ENCODE data around the gene MCM8.
A peak's percentile ranks its signal among the peaks of the same experiment; 100 is the strongest.

Gene MCM8

DNA sequence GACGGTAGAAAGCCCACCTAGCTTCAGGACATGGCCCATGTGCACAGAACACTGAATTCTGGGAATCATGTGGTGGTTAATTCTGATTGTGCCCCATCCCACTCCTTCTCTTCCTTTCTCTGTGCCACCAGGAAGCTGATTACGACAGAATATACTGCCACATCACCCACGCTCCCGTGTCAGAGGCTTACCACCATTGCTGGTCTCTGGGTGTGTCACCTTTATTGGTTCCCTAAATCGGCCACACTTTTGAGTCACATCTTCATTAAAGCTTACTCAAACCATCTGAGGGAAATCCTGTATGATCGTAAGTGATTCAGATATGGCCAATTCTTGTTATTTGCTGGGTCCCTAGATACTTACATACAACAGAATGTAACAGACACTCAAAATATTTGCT, 3.2 kb upstream of the MCM8 start:
- DNase-seq = no peak

DNA sequence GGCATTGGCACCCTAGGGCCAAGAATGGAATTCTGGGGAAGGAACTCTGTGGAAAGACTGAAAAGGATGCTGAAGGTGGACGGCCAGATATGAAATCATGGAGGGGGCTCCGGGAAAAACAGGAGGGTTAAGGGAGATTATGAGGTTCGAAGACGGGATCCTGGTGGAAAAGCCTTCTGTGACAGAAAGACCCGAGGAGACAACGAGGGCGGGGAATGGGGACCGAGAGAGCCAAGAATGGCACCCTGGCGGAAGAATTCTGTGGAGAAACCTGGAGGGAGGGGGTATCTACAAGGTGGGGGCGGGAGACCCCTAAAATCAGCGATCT, 545 bp upstream of the MCM8 start:
- DNase-seq = no peak

DNA sequence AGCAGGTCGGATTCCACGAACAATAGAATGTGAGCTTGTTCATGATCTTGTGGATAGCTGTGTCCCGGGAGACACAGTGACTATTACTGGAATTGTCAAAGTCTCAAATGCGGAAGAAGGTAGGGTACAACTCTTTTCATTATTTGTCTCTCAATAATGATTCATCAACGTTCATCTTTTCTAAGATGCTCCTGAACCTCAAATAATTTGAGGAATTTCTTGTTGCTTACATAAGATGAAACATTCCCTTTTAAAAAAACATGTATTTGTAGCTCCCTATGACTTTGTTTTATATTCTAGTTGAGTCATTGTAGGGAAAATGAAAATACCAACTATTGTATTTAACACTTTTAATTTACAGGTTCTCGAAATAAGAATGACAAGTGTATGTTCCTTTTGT, 17.0 kb downstream of the MCM8 start:
- no peak for DNase-seq

DNA sequence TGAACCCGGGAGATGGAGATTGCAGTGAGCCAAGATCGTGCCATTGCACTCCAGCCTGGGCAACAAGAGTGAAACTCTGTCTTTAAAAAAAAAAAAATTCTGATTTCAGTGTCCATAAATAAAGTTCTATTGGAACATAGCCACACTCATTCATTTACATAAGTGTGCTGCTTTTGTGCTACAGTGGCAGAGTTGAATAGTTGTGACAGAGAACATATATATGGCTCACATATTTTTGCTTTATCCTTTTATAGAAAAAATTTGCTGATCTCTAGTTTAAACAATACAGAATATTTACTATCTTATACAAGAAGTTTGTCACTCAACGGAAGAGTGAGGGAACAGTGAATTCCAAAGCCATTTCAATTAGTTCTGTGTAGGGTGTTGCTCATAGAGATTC, 18.0 kb downstream of the MCM8 start:
- DNase-seq = no peak

DNA sequence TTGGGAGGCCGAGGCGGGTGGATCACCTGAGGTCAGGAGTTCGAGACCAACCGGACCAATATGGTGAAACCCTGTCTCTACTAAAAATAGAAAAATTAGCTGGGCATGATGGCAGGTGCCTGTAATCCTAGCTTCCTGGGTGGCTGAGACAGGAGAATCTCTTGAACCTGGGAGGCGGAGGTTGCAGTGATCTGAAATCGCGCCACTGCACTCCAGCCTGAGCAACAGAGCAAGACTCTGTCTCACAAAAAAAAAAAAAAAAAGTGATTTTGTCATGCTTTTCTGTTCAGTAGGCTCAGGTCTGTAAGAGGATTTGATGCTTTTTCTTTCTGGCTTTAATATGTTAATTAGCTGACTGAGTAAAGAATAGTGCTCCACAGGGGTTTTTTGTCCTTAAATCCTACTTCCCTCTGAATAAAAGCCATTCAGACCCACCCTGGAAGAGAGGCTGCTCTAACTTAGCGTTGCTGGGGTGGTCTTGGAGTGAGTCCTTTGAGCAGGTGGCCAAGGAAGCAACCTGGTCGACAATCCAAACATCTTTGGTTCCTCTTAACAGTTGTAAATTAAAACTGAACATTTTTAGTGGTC, 19.0 kb downstream of the MCM8 start:
- no peak for DNase-seq

DNA sequence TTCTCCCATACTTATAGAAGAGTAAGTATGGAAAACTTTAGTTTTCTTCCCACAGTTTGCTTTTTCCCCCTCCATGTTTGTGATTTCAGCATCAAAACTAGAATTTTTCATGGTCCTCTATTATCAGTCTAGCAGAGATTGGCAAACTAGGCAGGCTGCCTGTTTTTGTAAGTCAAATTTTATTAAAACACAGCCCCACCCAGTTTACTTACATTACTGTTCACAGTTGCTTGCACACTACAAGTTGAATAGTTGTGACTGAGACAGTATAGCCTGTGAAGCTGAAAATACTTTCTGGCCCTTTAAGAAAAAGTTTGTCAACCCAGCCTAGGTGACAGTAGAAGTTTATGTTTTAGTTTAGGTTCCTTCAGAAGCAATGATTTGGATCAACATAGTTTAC, 19.5 kb downstream of the MCM8 start:
- DNase-seq = no peak

DNA sequence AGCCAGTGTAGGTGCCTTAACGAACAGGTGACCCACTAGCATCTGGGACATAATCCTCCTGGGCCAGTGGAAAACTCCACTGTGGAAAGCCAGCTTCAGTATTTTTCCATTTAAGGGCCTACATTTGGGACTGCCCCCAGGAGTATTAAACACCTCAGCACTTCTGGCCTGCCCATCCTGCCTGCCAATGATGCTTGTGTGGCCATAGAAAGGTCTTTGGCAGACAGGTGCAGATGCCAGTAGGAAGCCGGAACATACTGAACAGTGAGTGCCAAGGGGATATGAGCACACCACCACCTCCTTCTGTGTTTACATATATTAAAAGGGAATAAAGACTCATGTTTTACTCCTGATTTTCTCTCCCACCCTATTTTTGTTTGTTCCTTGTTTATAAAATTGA, 19.9 kb downstream of the MCM8 start:
- DNase-seq = peak; percentile 82 to 83

DNA sequence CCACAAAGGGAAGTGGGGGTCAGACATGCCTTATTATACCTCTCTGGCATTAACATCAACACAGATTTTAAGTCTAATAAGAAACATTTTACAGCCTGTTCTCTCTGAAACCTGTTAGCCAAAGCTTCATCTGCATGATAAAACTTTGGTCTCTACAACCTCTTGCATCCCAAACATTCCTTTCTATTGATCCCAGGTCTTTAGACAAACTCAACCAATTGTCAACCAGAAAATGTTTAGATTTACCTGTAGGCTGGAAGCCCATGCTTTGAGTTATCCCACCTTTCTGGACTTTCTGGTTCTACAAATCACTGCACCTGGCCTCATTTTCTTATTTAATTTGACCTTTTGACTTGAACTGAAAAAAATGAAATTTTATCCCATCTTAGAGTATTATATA, 20.8 kb downstream of the MCM8 start:
- DNase-seq = no peak

DNA sequence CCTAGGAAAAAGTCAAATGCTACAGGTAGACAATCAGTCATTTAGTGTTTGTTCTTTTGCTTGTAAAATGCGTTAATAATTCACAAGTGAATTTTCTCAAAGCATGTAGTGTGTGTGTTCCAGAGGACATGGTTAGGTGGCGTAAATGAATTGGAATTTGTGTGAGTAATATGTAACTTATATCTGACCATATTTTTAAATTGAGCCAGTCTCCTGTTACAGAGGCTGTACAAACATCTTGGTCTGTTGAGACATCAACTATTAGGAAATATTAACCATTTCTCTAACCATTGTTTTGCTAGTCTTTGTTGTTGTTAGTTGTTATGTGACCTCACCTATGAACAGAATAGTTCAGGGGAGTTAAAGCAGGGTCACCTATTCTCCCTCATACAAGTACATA, 22.7 kb downstream of the MCM8 start:
- no peak for DNase-seq

DNA sequence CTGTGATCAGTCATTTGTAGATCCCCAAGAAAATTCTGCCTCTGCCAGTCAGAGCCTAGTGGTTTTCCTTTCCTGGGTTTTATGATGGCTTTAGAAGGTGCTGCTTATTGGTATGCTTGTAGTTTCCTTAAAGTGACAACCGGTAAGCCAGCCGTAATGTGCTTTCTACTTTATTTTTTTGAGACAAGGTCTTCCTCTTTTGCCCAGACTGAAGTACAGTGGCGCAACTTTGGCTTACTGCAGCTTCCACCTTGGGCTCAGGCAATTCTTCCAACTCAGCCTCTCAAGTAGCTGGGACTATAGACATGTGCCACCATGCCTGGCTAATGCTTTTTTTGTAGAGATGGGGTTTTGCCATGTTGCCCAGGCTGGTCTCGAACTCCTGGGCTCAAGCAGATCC, 23.5 kb downstream of the MCM8 start:
- DNase-seq = no peak

DNA sequence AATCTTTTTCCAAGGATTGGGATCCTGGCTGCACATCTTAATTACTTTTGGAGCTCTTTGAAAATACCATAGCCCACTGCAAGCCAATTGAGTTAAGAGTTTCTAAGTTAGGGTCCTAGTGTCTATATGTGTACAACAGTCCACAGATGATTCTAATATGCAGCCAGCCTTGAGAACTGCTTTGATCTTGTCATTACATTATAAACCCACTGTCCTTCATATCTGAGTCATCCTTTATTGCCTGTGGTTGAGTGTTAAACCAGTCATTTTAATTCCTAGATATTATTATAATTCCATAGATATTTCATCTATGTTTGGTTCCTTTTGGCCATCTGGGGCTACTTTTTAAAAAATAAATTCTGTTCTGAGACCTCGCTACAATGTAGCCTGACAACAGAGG, 24.1 kb downstream of the MCM8 start:
- no peak for DNase-seq

DNA sequence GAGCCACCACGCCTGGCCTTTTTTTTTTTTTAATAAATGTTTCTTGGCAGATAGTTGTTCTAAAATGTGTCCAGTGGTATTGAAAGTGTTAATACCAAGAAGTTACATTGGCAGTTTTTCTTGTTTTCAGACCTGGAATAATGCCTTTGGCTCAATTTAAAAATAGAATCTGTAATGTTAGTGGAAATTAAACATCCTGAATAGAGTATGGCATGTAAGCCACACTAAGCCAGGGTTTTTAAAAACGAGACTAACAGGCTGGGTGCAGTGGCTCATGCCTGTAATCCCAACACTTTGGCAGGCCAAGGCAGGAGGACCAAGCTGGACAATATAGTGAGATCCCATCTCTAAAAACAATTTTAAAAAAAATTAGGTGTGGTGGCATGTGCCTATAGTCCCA, 25.3 kb downstream of the MCM8 start:
- no peak for DNase-seq

DNA sequence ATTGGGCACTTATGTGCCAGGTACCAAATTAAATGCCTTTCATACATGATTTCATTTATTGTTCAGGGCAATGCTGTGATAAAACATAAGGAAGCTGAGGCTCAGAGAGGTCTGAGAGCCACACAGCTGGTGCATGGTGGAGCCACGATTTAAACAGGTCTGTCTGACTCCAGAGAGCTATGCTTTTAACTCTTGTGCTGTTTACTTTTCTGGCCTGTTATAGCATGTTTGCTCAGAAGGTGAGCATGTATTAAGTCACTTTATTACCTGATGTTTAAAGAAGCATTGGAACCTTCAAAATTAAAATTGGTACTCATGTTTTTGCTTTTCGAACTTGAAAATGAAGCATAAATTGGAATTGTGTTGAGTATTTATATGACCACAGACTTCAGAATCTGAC, 26.8 kb downstream of the MCM8 start:
- DNase-seq = no peak

DNA sequence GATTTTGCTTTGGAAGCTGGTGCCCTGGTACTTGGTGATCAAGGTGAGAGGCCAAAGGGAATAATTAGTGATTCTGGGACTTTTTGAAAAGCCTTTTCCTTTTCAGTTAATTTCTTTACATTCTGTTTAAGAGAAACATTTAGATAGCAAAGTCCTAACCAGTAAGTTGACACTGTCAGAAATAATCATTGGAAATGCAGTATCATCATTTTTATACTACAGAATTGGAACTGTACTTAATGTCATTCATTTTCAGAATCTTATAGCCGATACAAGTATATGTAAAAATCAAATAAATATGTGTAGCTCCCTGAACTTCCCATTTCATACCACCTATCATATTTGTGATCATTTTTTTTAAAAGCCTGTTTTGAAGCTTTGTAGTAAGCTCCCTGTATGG, 27.5 kb downstream of the MCM8 start:
- DNase-seq = no peak

DNA sequence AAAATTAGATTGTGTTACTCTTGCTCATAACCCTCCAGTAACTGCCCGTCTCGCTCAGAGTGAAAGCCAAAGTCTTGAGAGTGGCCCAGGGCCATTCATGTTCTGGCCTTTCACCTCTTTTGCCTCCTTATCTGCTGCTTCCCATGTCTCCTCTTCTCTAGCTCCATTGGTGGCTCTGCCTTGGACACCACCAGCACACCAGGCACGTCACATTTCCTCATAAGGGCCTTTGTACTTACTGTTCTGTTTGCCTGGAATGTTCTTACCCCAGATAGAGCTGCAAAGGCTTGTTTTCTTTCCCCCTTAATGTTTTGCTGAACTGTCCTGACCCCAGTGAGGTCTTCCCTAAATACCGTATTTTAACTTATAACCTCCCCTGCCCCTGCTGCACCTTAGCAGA, 29.3 kb downstream of the MCM8 start:
- DNase-seq = no peak

DNA sequence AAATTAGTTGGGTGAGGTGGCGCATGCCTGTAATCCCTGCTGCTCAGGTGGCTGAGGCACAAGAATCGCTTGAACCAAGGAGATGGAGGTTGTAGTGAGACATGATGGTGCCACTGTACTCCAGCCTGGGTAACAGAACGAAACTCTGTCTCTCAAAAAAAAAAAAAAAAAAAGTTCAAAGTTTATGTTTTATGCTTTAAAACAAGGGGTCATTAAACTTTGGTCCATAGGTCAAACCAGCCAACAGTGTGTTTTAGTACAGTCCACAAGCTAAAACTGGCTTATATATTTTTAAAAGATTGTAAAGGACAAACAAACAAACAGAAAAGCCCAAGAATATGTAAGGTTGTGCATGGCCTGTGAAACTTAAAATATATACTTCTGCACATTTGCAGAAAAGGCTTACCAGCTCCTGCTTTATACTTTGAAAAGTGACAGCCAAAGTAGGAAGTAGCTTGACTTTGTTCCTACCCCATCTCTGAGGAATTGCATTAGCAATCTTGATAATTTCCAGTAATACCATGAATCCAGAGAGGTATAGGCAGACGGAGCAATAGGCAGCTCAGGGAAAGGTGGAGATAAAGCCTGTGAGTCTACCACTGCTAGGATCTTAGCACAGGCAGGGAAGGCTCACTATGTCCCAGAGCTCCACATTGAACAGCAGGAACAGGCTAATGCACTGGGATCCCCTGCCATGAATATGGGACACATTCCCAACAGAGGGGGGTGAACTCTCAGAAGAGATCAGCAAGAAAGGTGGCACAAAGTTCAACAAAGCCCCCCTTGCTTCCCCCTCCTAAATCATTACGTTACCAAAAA, 30.5 kb downstream of the MCM8 start:
- DNase-seq = no peak

DNA sequence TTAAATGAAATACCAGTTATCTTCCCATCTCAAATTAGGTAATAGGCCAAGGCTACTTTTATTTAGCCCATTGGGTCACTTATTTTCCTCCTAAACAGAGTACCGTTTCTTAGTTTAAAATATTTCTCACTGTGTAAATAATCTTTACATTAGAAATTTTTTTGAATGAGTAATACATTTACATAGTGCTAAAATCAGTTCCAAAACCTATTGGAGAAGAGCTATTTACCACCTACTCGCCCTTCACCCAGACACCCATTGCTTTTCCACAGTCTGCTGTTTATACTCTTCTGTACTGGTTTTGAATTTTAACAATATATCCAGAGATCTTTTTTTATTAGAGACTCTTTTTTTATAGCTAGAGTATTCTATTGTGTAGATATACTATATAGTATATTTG, 36.9 kb downstream of the MCM8 start:
- no peak for DNase-seq

DNA sequence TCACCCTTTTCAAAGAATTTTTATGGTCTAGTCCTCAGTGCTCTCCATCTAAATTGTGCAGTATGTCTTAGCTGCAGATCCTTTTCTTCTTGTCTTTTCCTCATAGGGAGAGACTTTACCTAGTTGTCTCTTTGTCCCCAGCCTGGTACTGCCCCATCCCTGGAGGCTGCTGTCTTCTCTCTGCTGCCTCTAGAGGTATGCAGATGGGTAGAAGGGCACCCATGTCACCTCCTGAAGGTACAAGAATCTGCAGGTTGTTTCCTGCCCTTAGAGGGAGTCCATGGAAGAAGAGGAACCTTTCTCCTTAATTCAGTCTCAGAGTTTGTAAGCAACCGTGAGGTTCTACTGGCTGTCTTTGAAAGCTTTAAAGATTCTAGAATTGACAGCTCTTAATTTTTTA, 39.1 kb downstream of the MCM8 start:
- DNase-seq = no peak

DNA sequence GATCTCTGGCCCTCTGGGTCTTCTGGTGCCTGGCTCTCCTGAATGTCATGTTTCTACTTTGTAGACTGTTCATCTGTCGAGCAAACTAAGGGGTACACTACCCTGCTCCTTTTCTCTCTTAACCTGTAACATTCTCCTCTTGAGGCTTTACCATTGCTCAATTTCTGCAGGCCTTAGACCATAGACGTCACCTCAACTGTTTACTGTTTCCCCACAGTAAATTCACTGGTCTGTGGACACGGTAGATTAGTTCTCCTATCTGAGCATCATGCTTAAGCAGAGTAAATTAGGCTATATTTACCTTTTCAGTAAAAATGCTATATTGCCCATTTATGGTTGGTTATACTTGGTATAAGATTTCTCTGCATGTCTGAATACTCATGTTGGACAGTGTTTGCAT, 40.5 kb downstream of the MCM8 start:
- DNase-seq = no peak

DNA sequence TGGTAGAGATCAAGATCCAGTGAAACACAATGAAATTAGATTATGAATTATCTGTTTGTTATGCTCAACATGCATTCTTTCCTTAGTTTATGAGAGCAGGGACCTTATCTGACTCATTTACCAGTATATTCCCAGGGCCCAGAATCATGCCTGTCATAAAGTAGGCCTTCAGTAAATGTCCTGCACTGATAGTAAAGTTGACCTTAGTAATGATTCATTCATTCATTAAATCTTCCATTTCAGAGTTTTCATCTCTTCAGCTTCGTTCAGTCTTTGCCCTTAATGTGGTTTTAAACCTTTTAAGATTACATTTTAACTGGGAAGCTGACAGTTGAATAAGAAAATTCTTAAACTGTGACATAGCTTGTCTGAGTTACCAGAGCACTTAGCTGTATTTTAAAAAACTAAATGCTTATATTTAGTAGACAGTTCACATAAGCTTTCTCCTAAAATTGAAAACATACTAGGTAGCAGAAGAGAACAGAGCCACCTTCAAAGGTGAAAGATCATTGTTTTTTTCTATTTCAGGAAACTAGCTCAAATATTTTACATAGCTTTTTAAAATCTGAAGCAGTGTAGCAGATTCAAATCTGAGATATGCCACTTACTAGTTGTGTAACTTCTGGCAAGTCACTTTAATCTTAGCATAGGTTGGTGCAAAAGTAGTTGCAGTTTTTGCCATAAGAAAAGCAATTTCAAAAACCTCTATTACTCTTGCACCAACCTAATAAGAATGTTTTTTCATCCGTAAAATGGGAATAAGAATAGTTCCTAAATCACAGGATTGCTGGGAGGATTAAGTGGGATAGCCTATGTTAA, 41.4 kb downstream of the MCM8 start:
- no peak for DNase-seq

DNA sequence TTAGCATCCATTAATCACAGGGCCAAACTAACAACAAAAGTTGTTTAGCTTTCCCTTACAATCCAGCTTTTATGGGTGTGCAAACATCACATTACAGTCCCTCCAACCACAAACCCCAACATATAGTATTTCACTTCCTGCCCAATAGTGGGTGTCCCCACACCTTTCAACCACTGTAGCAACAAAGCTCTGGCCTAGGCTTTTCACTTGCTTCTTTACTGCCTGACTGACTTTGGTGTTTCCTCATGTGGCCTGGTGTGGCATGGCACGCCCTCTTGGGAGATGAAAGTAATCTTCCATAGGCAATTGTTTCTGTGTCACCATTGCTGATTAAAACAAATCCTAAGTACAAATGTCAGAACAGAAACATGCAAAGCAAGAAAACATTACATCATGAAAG, 46.3 kb downstream of the MCM8 start:
- no peak for DNase-seq

DNA sequence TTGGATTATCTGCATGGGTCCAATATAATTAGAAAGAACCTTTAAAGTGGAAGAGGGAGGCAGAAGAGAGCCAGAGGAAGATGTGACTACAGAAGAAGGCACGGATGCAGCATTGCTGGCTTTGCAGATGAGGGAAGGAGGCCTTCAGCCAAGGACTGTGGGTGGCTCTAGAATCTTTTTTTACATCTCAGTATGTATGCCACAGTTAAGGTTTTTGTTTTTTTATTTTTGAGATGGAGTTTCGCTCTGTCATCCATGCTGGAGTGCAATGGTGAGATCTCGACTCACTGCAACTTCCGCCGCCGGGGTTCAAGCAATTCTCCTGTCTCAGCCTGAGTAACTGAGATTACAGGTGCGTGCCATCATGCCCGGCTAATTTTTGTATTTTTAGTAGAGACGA, 49.3 kb downstream of the MCM8 start:
- no peak for DNase-seq

DNA sequence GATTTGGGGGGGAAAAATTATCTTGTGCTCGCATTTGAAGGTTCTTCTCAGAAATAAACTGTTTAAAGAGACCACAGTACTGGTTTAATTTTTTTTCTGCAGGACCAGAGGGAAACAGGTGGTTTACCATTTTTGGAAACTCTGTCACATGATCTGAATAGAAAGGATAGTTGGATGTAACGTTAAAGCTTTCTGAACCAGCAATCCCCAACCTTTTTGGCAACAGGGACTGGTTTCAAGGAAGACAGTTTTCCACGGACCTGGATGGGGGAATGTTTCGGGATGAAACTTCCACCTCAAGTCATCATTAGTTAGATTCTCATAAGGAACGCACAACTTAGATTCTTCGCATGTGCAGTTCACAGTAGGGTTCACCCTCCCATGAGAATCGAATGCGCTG, 50.4 kb downstream of the MCM8 start:
- no peak for DNase-seq

DNA sequence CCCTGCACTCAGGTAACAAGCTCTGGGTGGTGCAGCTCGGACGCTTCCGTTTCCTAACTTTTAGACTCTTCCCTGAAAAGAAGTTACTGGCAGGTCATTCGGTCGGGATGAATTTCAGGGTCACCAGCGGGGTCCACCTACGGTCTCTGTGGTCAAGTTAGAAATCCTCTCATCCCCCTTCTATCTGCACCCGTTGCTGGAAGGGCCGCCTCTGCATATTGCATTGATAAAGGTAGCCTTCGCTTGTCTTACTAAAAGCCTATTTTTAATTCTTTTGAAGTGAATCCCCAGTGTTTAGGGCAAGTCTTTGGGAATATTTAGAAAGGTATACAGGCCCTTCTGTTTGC, 56.1 kb downstream of the MCM8 start:
- no peak for DNase-seq

All from cerebellar nuclear complex (tissue), 1 donor.